GM19238 (cell line): Measurements from ENCODE around the gene PI4KA.
"Not testable (repeated sequence)": the region's sequence is repeated elsewhere in the genome, so short reads cannot be mapped to it uniquely, and the experiment has no call there.

Experiments used
- DNase-seq: peaks from one replicate; pipeline ENCODE4 v3.0.0; 2011; ENCODE audit warnings: low spot score; ENCODE audit not compliant: insufficient read length

The PI4KA gene

GRCh38 chr22:20668769-20669168 is 189.8 kb downstream of the PI4KA start:
- not testable (repeated sequence) for DNase-seq

- not testable (repeated sequence) for DNase-seq
Observed at GRCh38 chr22:20668226-20668625, 190.4 kb downstream of the PI4KA start.

- DNase-seq, result not testable (repeated sequence)
Observed at GRCh38 chr22:20667548-20667947, 191.1 kb downstream of the PI4KA start.

GRCh38 chr22:20666560-20666959 is 192.1 kb downstream of the PI4KA start:
- DNase-seq, result no peak

GRCh38 chr22:20664594-20664959 is 194.0 kb downstream of the PI4KA start:
- no peak for DNase-seq

GRCh38 chr22:20663941-20664593 is 194.5 kb downstream of the PI4KA start:
- no peak for DNase-seq

GRCh38 chr22:20663137-20663828 is 195.3 kb downstream of the PI4KA start:
- DNase-seq, result no peak

- not testable (repeated sequence) for DNase-seq
Observed at GRCh38 chr22:20662524-20663036, 196.0 kb downstream of the PI4KA start.

GRCh38 chr22:20661473-20661872 is 197.1 kb downstream of the PI4KA start:
- DNase-seq, result no peak

- no peak for DNase-seq
Observed at GRCh38 chr22:20660441-20661054, 198.1 kb downstream of the PI4KA start.

GRCh38 chr22:20659920-20660319 is 198.7 kb downstream of the PI4KA start:
- DNase-seq, result no peak

GRCh38 chr22:20659258-20659657 is 199.4 kb downstream of the PI4KA start:
- no peak for DNase-seq

GRCh38 chr22:20658433-20659222 is 200.0 kb downstream of the PI4KA start:
- no peak for DNase-seq

GRCh38 chr22:20657963-20658362 is 200.6 kb downstream of the PI4KA start:
- DNase-seq, result no peak
